H1 (cell line): ENCODE results near the gene C1QL1. TPM values are rescaled to one million over a fixed set of nuclear protein-coding genes. Genes with fewer than 3 reads are reported as not detected.

Experiments used
- HDAC2 ChIP-seq, 2 experiments: fragments of 300-600 bp in 1 of 2; sonication (generic) in 1 of 2; IDR thresholded peaks; 2 replicates each; pipeline ENCODE4 v1.6.1; 2011 to 2012; ENCODE audit warnings: low read depth in 2 of 2, low read length in 2 of 2, mild to moderate bottlenecking in 2 of 2, moderate library complexity in 2 of 2, borderline replicate concordance in 1 of 2, inconsistent platforms in 1 of 2
- polyA plus RNA-seq, 7 experiments: library from polyadenylated mRNA; depleted of rRNA in 3 of 7; stranded (reverse) in 5 of 7; unstranded in 2 of 7; fragments of >200 nt in 5 of 7; fragments of 200-250 nt in 2 of 7; gene quantifications; 1 replicate in 5 of 7; 2 replicates in 1 of 7; 4 replicates in 1 of 7; pipeline versions ENCODE4 v1.2.1 to v1.2.3, GENCODE V29; 2011 to 2013; ENCODE audit warnings: missing spikeins in 2 of 7, mixed read lengths in 2 of 7
- total RNA-seq: library from RNA; stranded (reverse); fragmentation: NEBNext Ultra II Directional; extraction: Animal tissue kit (Norgen Biotek cat#: 25700); gene quantifications from 2 replicates; pipeline ENCODE4 v1.2.1, GENCODE V29; 2021

The C1QL1 gene
- total and polyA plus RNA-seq, 2 of the 8 experiments (the other 6 are each of a cell fraction or from before 2014, with no cell fraction given) = 7.6 to 10.5 TPM

- TF ChIP-seq HDAC2 (IDR thresholded peaks at IDR 0.05; ENCODE audit: borderline replicate concordance in 1 of 2, low read depth in 2 of 2, low read length in 2 of 2) = no peak
These were observed 27.4 kb upstream of the C1QL1 start (continued) for GRCh38 chr17:44995436-44996001.
